HepG2 (cell line): ENCODE results near the gene KARS1. TPM values are rescaled to one million over a fixed set of nuclear protein-coding genes. Genes with fewer than 3 reads are reported as not detected.

Source experiments
- ATAC-seq: fragments of 200-7000 bp; cut with Tn5 transposase; 3 replicates; pipeline ENCODE4 v1.9.1; 2020; ENCODE audit warnings: mild to moderate bottlenecking, moderate library complexity
- BruUV-seq: library from RNA; stranded (reverse); fragments of 400-500 nt; replicated peaks from 2 replicates; lab custom pipeline; 2021; lab: Mats Ljungman, UMichigan
- CTCF ChIA-PET: fragments of 300-600 bp; formaldehyde crosslinking; extraction: SDS; loops from one replicate; lab custom pipeline; 2021; ENCODE audit warnings: low total read pairs, inconsistent platforms, low intra/inter-chr PET ratio; lab: Yijun Ruan, JAX
- POLR2A ChIA-PET: fragments of 350-600 bp; sonication (Branson Sonifier 250); formaldehyde crosslinking; loops from one replicate; lab custom pipeline; 2020; ENCODE audit warnings: antibody characterized with exemption, inconsistent platforms; lab: Yijun Ruan, JAX
- DNase-seq: peaks from one replicate; pipeline ENCODE4 v3.0.0-alpha.2; 2015; ENCODE audit warnings: low spot score
- FAIRE-seq: peaks from 3 replicates; lab custom pipeline; 2011; peaks lifted over from hg19 to GRCh38; lab: Jason Lieb, UNC
- H2AFZ ChIP-seq: one replicate; pipeline ENCODE4 v1.6.1; 2011; ENCODE audit warnings: low read length, inconsistent platforms
- H3K27ac ChIP-seq: fragments of 300-600 bp; 3 replicates; pipeline ENCODE4 v1.8.0; 2011; ENCODE audit warnings: mixed run types, mild to moderate bottlenecking, mixed read lengths, low read length, inconsistent platforms; ENCODE audit not compliant: insufficient read depth; ENCODE audit errors: extremely low read length
- H3K27me3 ChIP-seq, 2 experiments: fragments of 200-600 bp in 1 of 2; 2 replicates in 1 of 2; 3 replicates in 1 of 2; pipeline versions ENCODE4 v1.6.0 to v1.8.0; 2011; ENCODE audit warnings: low read length in 2 of 2, mild to moderate bottlenecking in 2 of 2, moderate library complexity in 2 of 2, inconsistent platforms in 1 of 2; ENCODE audit not compliant: insufficient read depth in 2 of 2, control insufficient read depth in 1 of 2
- H3K36me3 ChIP-seq, 2 experiments: fragments of 200-600 bp in 1 of 2; replicated peaks in 1 of 2; 2 replicates in 1 of 2; 3 replicates in 1 of 2; pipeline versions ENCODE4 v1.5.1 to v1.8.0; 2011; ENCODE audit warnings: low read length in 2 of 2, inconsistent platforms in 1 of 2; ENCODE audit not compliant: insufficient read depth in 2 of 2, control insufficient read depth in 1 of 2
- H3K4me1 ChIP-seq: 2 replicates; pipeline ENCODE4 v1.5.1; 2012; ENCODE audit warnings: low read length, inconsistent platforms; ENCODE audit not compliant: insufficient read depth
- H3K4me2 ChIP-seq: 2 replicates; pipeline ENCODE4 v1.6.0; 2011; ENCODE audit warnings: low read depth, low read length, inconsistent platforms
- H3K4me3 ChIP-seq, 3 experiments: fragments of 200-600 bp in 1 of 3; sonication (generic), shearing (Covaris generic) in 1 of 3; replicated peaks in 1 of 3; 2 replicates each; pipeline ENCODE4 v1.5.1; 2011 to 2016; ENCODE audit warnings: low read length in 3 of 3, inconsistent platforms in 2 of 3, low read depth in 2 of 3, mild to moderate bottlenecking in 2 of 3, control low read depth in 1 of 3, mixed read lengths in 1 of 3; ENCODE audit not compliant: insufficient read depth in 1 of 3
- H3K79me2 ChIP-seq: one replicate; pipeline ENCODE4 v1.6.1; 2011; ENCODE audit warnings: low read length, inconsistent platforms; ENCODE audit not compliant: insufficient read depth
- H3K9ac ChIP-seq: 2 replicates; pipeline ENCODE4 v1.6.0; 2011; ENCODE audit warnings: mild to moderate bottlenecking, low read depth, low read length, inconsistent platforms; ENCODE audit not compliant: insufficient read depth
- H3K9me3 ChIP-seq: 2 replicates; pipeline ENCODE4 v1.5.1; 2012; ENCODE audit warnings: mild to moderate bottlenecking, low read length
- H4K20me1 ChIP-seq: 2 replicates; pipeline ENCODE4 v1.6.0; 2011; ENCODE audit warnings: inconsistent platforms, mild to moderate bottlenecking, low read length, moderate library complexity; ENCODE audit not compliant: insufficient read depth
- ATF2 ChIP-seq: sonication (generic); formaldehyde crosslinking; IDR thresholded peaks from 2 replicates; pipeline ENCODE4 v1.4.0; 2020; ENCODE audit warnings: missing genetic modification reagents
- ATM ChIP-seq: fragments of 450-650 bp; IDR thresholded peaks from 2 replicates; pipeline ENCODE4 v1.7.1; 2017; ENCODE audit warnings: mild to moderate bottlenecking, borderline replicate concordance
- CBX5 ChIP-seq: sonication (generic); formaldehyde crosslinking; IDR thresholded peaks from 2 replicates; pipeline ENCODE4 v1.4.0; 2020; ENCODE audit warnings: missing genetic modification reagents, borderline replicate concordance
- CEBPB ChIP-seq: IDR thresholded peaks from 2 replicates; pipeline ENCODE4 v1.6.1; 2011; ENCODE audit warnings: low read depth, low read length, improper control_type of control experiment, borderline replicate concordance
- HIC2 ChIP-seq: sonication (generic); formaldehyde crosslinking; IDR thresholded peaks from 2 replicates; pipeline ENCODE4 v1.9.0; 2022; ENCODE audit warnings: low read depth, missing genetic modification reagents
- NKX3-1 ChIP-seq: sonication (generic); formaldehyde crosslinking; IDR thresholded peaks from 2 replicates; pipeline ENCODE4 v1.5.0; 2020; ENCODE audit warnings: missing genetic modification reagents
- WIZ ChIP-seq: sonication (generic); formaldehyde crosslinking; IDR thresholded peaks from 2 replicates; pipeline ENCODE4 v1.5.1; 2020; ENCODE audit warnings: mild to moderate bottlenecking, missing genetic modification reagents
- ZNF142 ChIP-seq: sonication (generic); formaldehyde crosslinking; IDR thresholded peaks from 2 replicates; pipeline ENCODE4 v1.4.0; 2020; ENCODE audit warnings: missing genetic modification reagents
- ZNF7 ChIP-seq: IDR thresholded peaks from 2 replicates; pipeline ENCODE4 v1.6.1; 2016; ENCODE audit warnings: missing biosample characterization, missing genetic modification reagents
- ZNF850 ChIP-seq: sonication (generic); formaldehyde crosslinking; conservative IDR thresholded peaks from 2 replicates; pipeline ENCODE4 v1.9.0; 2021; ENCODE audit warnings: mild to moderate bottlenecking, missing genetic modification reagents
- ZZZ3 ChIP-seq: sonication (generic); formaldehyde crosslinking; IDR thresholded peaks from 2 replicates; pipeline ENCODE4 v1.4.0; 2020; ENCODE audit warnings: missing genetic modification reagents, mild to moderate bottlenecking, borderline replicate concordance
- WGBS: methylation state at CpG from one replicate; pipeline ENCODE4 v1.1.6; 2017; ENCODE audit warnings: low lambda C conversion rate; 5-methylcytosine and 5-hydroxymethylcytosine counted together
- in situ Hi-C: cut with HindIII; loops from 2 replicates; pipeline ENCODE4 v1.10.0; 2017; ENCODE audit warnings: low pct_unique_long_range_greater_than_20kb; ENCODE audit not compliant: extremely low pct_ligation_motif_present
- intact Hi-C: fragments of 100-400 bp; cut with micrococcal nuclease; formaldehyde crosslinking; loops from one replicate; pipeline ENCODE4 v1.10.0; 2022; ENCODE audit not compliant: unreplicated experiment
- polyA plus RNA-seq, 8 experiments: library from polyadenylated mRNA; depleted of rRNA in 3 of 8; stranded (reverse) in 7 of 8; unstranded in 1 of 8; fragments of >200 nt; fragmentation: Illumina TruSeq in 4 of 8; extraction: Trizol in 4 of 8; gene quantifications; 2 replicates each; pipeline versions ENCODE4 v1.2.1 to v1.2.3, GENCODE V29; 2011 to 2016; ENCODE audit warnings: low read depth in 4 of 8, missing spikeins in 1 of 8, mixed read lengths in 1 of 8; ENCODE audit not compliant: insufficient read depth in 1 of 8
- total RNA-seq, 5 experiments: library from RNA; depleted of rRNA; stranded (reverse); fragments of >200 nt; fragmentation: Illumina TruSeq; extraction: Trizol; gene quantifications; 2 replicates each; pipeline ENCODE4 v1.2.3, GENCODE V29; 2016; ENCODE audit warnings: low read depth in 1 of 5

Gene KARS1
- total and polyA plus RNA-seq, 2 of the 13 experiments (the other 11 are each of a cell fraction or from before 2014, with no cell fraction given) = 141 to 276 TPM

- in situ Hi-C loops (no loop called here), intact Hi-C loops (no loop called here)
- no peak for DNase-seq
- ATAC-seq = no peak
- no peak for TF ChIP-seq ATM
- TF ChIP-seq ATF2 (CRISPR knock-in tag) = no peak
- no peak for TF ChIP-seq ZNF850 (CRISPR knock-in tag)
- no peak for TF ChIP-seq HIC2 (CRISPR knock-in tag)
- no peak for TF ChIP-seq NKX3-1 (CRISPR knock-in tag)
- TF ChIP-seq ZNF142 = no peak
- TF ChIP-seq WIZ = no peak
- TF ChIP-seq ZNF7 (CRISPR knock-in tag) = no peak
- TF ChIP-seq CEBPB = no peak
- no peak for TF ChIP-seq CBX5 (CRISPR knock-in tag)
- no peak for TF ChIP-seq ZZZ3 (CRISPR knock-in tag)
- Histone ChIP-seq H3K27me3 (no peaks in the 10 kb centered on the region), H2AFZ (no peak overlapping the region), H4K20me1 (no peaks in the 10 kb centered on the region), H3K4me3 (no peak overlapping the region), H3K36me3 (peaks cover 7 to 43% of the 10 kb centered on the region in 2 experiments; a peak in 4 of 5 replicates), H3K79me2 (no peaks in the 10 kb centered on the region), H3K9ac (no peak overlapping the region), H3K4me1 (peaks cover 12% of the 10 kb centered on the region), H3K27ac (no peak overlapping the region), H3K4me2 (no peak overlapping the region), H3K9me3 (no peaks in the 10 kb centered on the region)
- POLR2A ChIA-PET = no interaction called here
- no peak for FAIRE-seq
- no TSS peak for BruUV-seq
- CTCF ChIA-PET = no interaction called here
- WGBS = 93% methylated on average over 4 of the region's 4 CpGs
Observed at GRCh38 chr16:75616521-75617010, 30.9 kb downstream of the KARS1 start.
